ENCODE results near the gene SRI. TPM values are rescaled to one million over a fixed set of nuclear protein-coding genes. Genes with fewer than 3 reads are reported as not detected.

Gene SRI
- total and polyA plus RNA-seq, 2 donors (not counting 1 experiment from before 2014, with no cell fraction given): 46.5 to 49.9 TPM

GRCh38 chr7:88204525-88205110, 15.2 kb downstream of the SRI start:
- WGBS (ENCODE audit: insufficient coverage): 100% methylated on average over 1 of the region's 3 CpGs
- ATAC-seq (ENCODE audit: low read depth) (no peak), DNase-seq (no peak)
- Histone ChIP-seq H3K36me3 (replicated peaks in 1 of 2; ENCODE audit: control extremely low read depth in 1 of 2, control insufficient read depth in 1 of 2, extremely low read depth in 1 of 2, insufficient read depth in 2 of 2, low read length in 1 of 2) (peaks cover 0 to 65% of the 10 kb centered on the region in 2 experiments), H3K4me2 (replicated peaks; ENCODE audit: low read depth, low read length, poor library complexity, severe bottlenecking) (no peak overlapping the region), H4K20me1 (ENCODE audit: control insufficient read depth, insufficient read depth, low read length, poor library complexity, severe bottlenecking) (no peaks in the 10 kb centered on the region), H3K27ac (ENCODE audit: low read length in 2 of 2) (no peak overlapping the region), H3K27me3 (replicated peaks in 1 of 4; ENCODE audit: control extremely low read depth in 1 of 4, control insufficient read depth in 3 of 4, insufficient read depth in 4 of 4, low read length in 3 of 4) (no peaks in the 10 kb centered on the region), H2AFZ (ENCODE audit: insufficient read depth, low read depth, low read length, poor library complexity, severe bottlenecking) (no peak overlapping the region), H3K9me3 (ENCODE audit: control extremely low read depth in 1 of 3, control insufficient read depth in 2 of 3, insufficient read depth in 1 of 3, low read length in 2 of 3) (no peaks in the 10 kb centered on the region), H3K79me2 (ENCODE audit: control insufficient read depth, insufficient read depth, low read length) (no peaks in the 10 kb centered on the region), H3K4me3 (ENCODE audit: control extremely low read depth in 1 of 5, extremely low read depth in 1 of 5, insufficient read depth in 1 of 5, low read depth in 2 of 5, low read length in 4 of 5) (no peak overlapping the region), H3K9ac (ENCODE audit: low read length) (no peak overlapping the region), H3K4me1 (ENCODE audit: control insufficient read depth in 2 of 2, insufficient read depth in 2 of 2, low read length in 2 of 2) (no peaks in the 10 kb centered on the region)
- CTCF ChIA-PET: interaction anchor here (1.5 kb wide), 1 partner anchor 35 kb away, joined by 3 read pairs; no protein-coding TSS in a partner anchor
- H3K9me3 Mint-ChIP-seq (ENCODE audit: insufficient read depth): no peaks in the 10 kb centered on the region
- intact Hi-C loops (cut with micrococcal nuclease): no loop called here
- H3K27ac Mint-ChIP-seq: no peak overlapping the region
- H3K4me3 Mint-ChIP-seq: no peak overlapping the region
- TF ChIP-seq EZH2 (IDR thresholded peaks at IDR 0.05; ENCODE audit: borderline replicate concordance, insufficient read depth, low read depth, low read length, poor library complexity, severe bottlenecking): no peak
- TF ChIP-seq, protein P1, sequence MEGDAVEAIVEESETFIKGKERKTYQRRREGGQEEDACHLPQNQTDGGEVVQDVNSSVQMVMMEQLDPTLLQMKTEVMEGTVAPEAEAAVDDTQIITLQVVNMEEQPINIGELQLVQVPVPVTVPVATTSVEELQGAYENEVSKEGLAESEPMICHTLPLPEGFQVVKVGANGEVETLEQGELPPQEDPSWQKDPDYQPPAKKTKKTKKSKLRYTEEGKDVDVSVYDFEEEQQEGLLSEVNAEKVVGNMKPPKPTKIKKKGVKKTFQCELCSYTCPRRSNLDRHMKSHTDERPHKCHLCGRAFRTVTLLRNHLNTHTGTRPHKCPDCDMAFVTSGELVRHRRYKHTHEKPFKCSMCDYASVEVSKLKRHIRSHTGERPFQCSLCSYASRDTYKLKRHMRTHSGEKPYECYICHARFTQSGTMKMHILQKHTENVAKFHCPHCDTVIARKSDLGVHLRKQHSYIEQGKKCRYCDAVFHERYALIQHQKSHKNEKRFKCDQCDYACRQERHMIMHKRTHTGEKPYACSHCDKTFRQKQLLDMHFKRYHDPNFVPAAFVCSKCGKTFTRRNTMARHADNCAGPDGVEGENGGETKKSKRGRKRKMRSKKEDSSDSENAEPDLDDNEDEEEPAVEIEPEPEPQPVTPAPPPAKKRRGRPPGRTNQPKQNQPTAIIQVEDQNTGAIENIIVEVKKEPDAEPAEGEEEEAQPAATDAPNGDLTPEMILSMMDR (IDR thresholded peaks at IDR 0.05): no peak
- POLR2A ChIA-PET: no interaction called here
- no peaks in the 10 kb centered on the region for H3K4me1 Mint-ChIP-seq
- no peaks in the 10 kb centered on the region for H3K27me3 Mint-ChIP-seq

- Histone ChIP-seq H3K4me2 (replicated peaks; ENCODE audit: low read depth, low read length, poor library complexity, severe bottlenecking) (no peak overlapping the region), H3K27ac (ENCODE audit: low read length in 2 of 2) (no peak overlapping the region), H3K79me2 (ENCODE audit: control insufficient read depth, insufficient read depth, low read length) (no peaks in the 10 kb centered on the region), H3K27me3 (replicated peaks in 1 of 4; ENCODE audit: control extremely low read depth in 1 of 4, control insufficient read depth in 3 of 4, insufficient read depth in 4 of 4, low read length in 3 of 4) (no peaks in the 10 kb centered on the region), H3K9me3 (ENCODE audit: control extremely low read depth in 1 of 3, control insufficient read depth in 2 of 3, insufficient read depth in 1 of 3, low read length in 2 of 3) (no peaks in the 10 kb centered on the region), H3K9ac (ENCODE audit: low read length) (no peak overlapping the region), H3K4me3 (ENCODE audit: control extremely low read depth in 1 of 5, extremely low read depth in 1 of 5, insufficient read depth in 1 of 5, low read depth in 2 of 5, low read length in 4 of 5) (no peak overlapping the region), H4K20me1 (ENCODE audit: control insufficient read depth, insufficient read depth, low read length, poor library complexity, severe bottlenecking) (no peaks in the 10 kb centered on the region), H3K36me3 (replicated peaks in 1 of 2; ENCODE audit: control extremely low read depth in 1 of 2, control insufficient read depth in 1 of 2, extremely low read depth in 1 of 2, insufficient read depth in 2 of 2, low read length in 1 of 2) (peaks cover 0 to 53% of the 10 kb centered on the region in 2 experiments), H3K4me1 (ENCODE audit: control insufficient read depth in 2 of 2, insufficient read depth in 2 of 2, low read length in 2 of 2) (no peaks in the 10 kb centered on the region), H2AFZ (ENCODE audit: insufficient read depth, low read depth, low read length, poor library complexity, severe bottlenecking) (no peak overlapping the region)
- intact Hi-C loops (cut with micrococcal nuclease): no loop called here
- Mint-ChIP-seq H3K4me3 (no peak overlapping the region), H3K27me3 (no peaks in the 10 kb centered on the region), H3K9me3 (ENCODE audit: insufficient read depth) (no peaks in the 10 kb centered on the region), H3K4me1 (no peaks in the 10 kb centered on the region), H3K27ac (no peak overlapping the region)
- no peak for DNase-seq
- 100% methylated on average over 2 of the region's 4 CpGs for WGBS (ENCODE audit: insufficient coverage)
- ATAC-seq (ENCODE audit: low read depth): no peak
- ChIA-PET CTCF (no interaction called here), POLR2A (no interaction called here)
- TF ChIP-seq, protein P1 (IDR thresholded peaks at IDR 0.05): no peak
- TF ChIP-seq EZH2 (IDR thresholded peaks at IDR 0.05; ENCODE audit: borderline replicate concordance, insufficient read depth, low read depth, low read length, poor library complexity, severe bottlenecking): no peak
Measured at GRCh38 chr7:88203401-88203800, 16.4 kb downstream of the SRI start.
